HCT116 (cell line): ENCODE measurements around the gene IFITM1. TPM values are rescaled to one million over a fixed set of nuclear protein-coding genes. Genes with fewer than 3 reads are reported as not detected.

Source experiments
- ATAC-seq: fragments of 200-7000 bp; cut with Tn5 transposase; 2 replicates; pipeline ENCODE4 v1.9.1; 2020; ENCODE audit warnings: mild to moderate bottlenecking, moderate library complexity
- BruUV-seq: library from RNA; stranded (reverse); fragments of 400-500 nt; replicated peaks from 2 replicates; lab custom pipeline; 2021; lab: Mats Ljungman, UMichigan
- CTCF ChIA-PET: fragments of 300-600 bp; sonication (Branson Sonifier 250); formaldehyde crosslinking; loops from one replicate; lab custom pipeline; 2021; ENCODE audit warnings: antibody characterized with exemption; lab: Charles Lee
- POLR2A ChIA-PET: fragments of 300-600, 350-600 bp; sonication (Branson Sonifier 250); formaldehyde crosslinking; loops from one replicate; lab custom pipeline; 2021; ENCODE audit warnings: antibody characterized with exemption; lab: Charles Lee
- RAD21 ChIA-PET, 2 experiments: fragments of 300-600 bp; sonication (Branson Sonifier 250); formaldehyde crosslinking; loops; one replicate each; lab custom pipeline; 2023; ENCODE audit warnings: low total read pairs in 2 of 2; ENCODE audit not compliant: uncharacterized antibody in 2 of 2, unreplicated experiment in 2 of 2, low non-redundant PET in 1 of 2; lab: Charles Lee
- DNase-seq: peaks from one replicate; pipeline ENCODE4 v3.0.0-alpha.2; 2010; ENCODE audit warnings: low read depth, low spot score
- H2AFZ ChIP-seq: fragments of 200-600 bp; shearing (Covaris generic), sonication (generic); 2 replicates; pipeline ENCODE4 v1.6.1; 2017; ENCODE audit warnings: low read depth, mixed run types, mixed read lengths, antibody characterized with exemption, low read length; ENCODE audit not compliant: poor library complexity, severe bottlenecking
- H3K27ac ChIP-seq: 2 replicates; pipeline ENCODE4 v1.5.1; 2012; ENCODE audit warnings: low read depth, low read length
- H3K27me3 ChIP-seq: fragments of 200-600 bp; sonication (generic); 2 replicates; pipeline ENCODE4 v1.6.1; 2016; ENCODE audit warnings: mixed run types, low read length, mixed read lengths; ENCODE audit not compliant: insufficient read depth
- H3K36me3 ChIP-seq, 2 experiments: fragments of 200-500 bp in 1 of 2; fragments of 200-600 bp in 1 of 2; sonication (Bioruptor generic) in 1 of 2; sonication (generic) in 1 of 2; 2 replicates each; pipeline versions ENCODE4 v1.5.1 to v1.6.1; 2014 to 2016; ENCODE audit warnings: low read length in 2 of 2, inconsistent platforms in 1 of 2, mixed read lengths in 1 of 2, mixed run types in 1 of 2; ENCODE audit not compliant: insufficient read depth in 2 of 2, control insufficient read depth in 1 of 2
- H3K4me1 ChIP-seq, 2 experiments: fragments of 200-600 bp in 1 of 2; sonication (generic) in 1 of 2; 2 replicates each; pipeline versions ENCODE4 v1.5.1 to v1.6.1; 2012 to 2017; ENCODE audit warnings: low read length in 2 of 2, inconsistent platforms in 1 of 2, mild to moderate bottlenecking in 1 of 2, mixed read lengths in 1 of 2, mixed run types in 1 of 2, moderate library complexity in 1 of 2; ENCODE audit not compliant: insufficient read depth in 2 of 2, control insufficient read depth in 1 of 2
- H3K4me2 ChIP-seq: fragments of 200-600 bp; sonication (generic); 2 replicates; pipeline ENCODE4 v1.6.1; 2017; ENCODE audit warnings: mixed run types, low read length, mixed read lengths
- H3K4me3 ChIP-seq, 2 experiments: fragments of 200-600 bp in 1 of 2; sonication (generic) in 1 of 2; replicated peaks in 1 of 2; 2 replicates each; pipeline ENCODE4 v1.5.1; 2011 to 2016; ENCODE audit warnings: low read length in 2 of 2, control low read depth in 1 of 2, low read depth in 1 of 2, mild to moderate bottlenecking in 1 of 2, mixed read lengths in 1 of 2, mixed run types in 1 of 2
- H3K79me2 ChIP-seq: fragments of 200-600 bp; sonication (generic); 2 replicates; pipeline ENCODE4 v1.6.1; 2017; ENCODE audit warnings: mild to moderate bottlenecking, mixed run types, low read length, moderate library complexity, mixed read lengths; ENCODE audit not compliant: insufficient read depth
- H3K9ac ChIP-seq: fragments of 200-600 bp; sonication (generic); 2 replicates; pipeline ENCODE4 v1.6.1; 2016; ENCODE audit warnings: low read length, mixed read lengths
- H3K9me2 ChIP-seq: fragments of 200-600 bp; sonication (generic), shearing (Covaris generic); 2 replicates; pipeline ENCODE4 v1.6.1; 2017; ENCODE audit warnings: mixed run types, mild to moderate bottlenecking, moderate library complexity; ENCODE audit not compliant: insufficient read depth
- H3K9me3 ChIP-seq, 2 experiments: fragments of 200-500 bp in 1 of 2; fragments of 200-600 bp in 1 of 2; sonication (Bioruptor generic) in 1 of 2; sonication (generic) in 1 of 2; 2 replicates each; pipeline ENCODE4 v1.6.1; 2014 to 2017; ENCODE audit warnings: low read length in 2 of 2, mixed read lengths in 2 of 2, inconsistent platforms in 1 of 2, low read depth in 1 of 2, mild to moderate bottlenecking in 1 of 2, mixed run types in 1 of 2, moderate library complexity in 1 of 2; ENCODE audit not compliant: control insufficient read depth in 1 of 2, insufficient read depth in 1 of 2
- H4K20me1 ChIP-seq: fragments of 200-600 bp; sonication (generic), shearing (Covaris generic); 2 replicates; pipeline ENCODE4 v1.6.1; 2017; ENCODE audit warnings: mixed run types, mild to moderate bottlenecking, moderate library complexity; ENCODE audit not compliant: insufficient read depth
- ATF3 ChIP-seq: IDR thresholded peaks from 2 replicates; pipeline ENCODE4 v1.6.1; 2012
- CBX3 ChIP-seq: IDR thresholded peaks from 2 replicates; pipeline ENCODE4 v1.6.1; 2012; ENCODE audit warnings: low read depth
- CEBPB ChIP-seq: IDR thresholded peaks from 2 replicates; pipeline ENCODE4 v1.6.1; 2012; ENCODE audit warnings: low read depth
- CTCF ChIP-seq, 3 experiments: fragments of 200-600 bp in 1 of 3; sonication (generic) in 1 of 3; IDR thresholded peaks in 2 of 3; conservative IDR thresholded peaks in 1 of 3; 2 replicates each; pipeline ENCODE4 v1.5.1; 2012 to 2017; ENCODE audit warnings: low read depth in 2 of 3, low read length in 2 of 3, antibody characterized with exemption in 1 of 3, borderline replicate concordance in 1 of 3, control low read depth in 1 of 3, mild to moderate bottlenecking in 1 of 3, mixed read lengths in 1 of 3, mixed run types in 1 of 3, moderate library complexity in 1 of 3; ENCODE audit not compliant: insufficient read depth in 1 of 3
- EGR1 ChIP-seq: IDR thresholded peaks from 2 replicates; pipeline ENCODE4 v1.6.1; 2012; ENCODE audit warnings: low read depth
- EZH2 ChIP-seq: fragments of 200-600 bp; sonication (generic); IDR thresholded peaks from 2 replicates; pipeline ENCODE4 v1.6.1; 2017; ENCODE audit warnings: antibody characterized with exemption, mixed run types
- FOSL1 ChIP-seq: IDR thresholded peaks from 2 replicates; pipeline ENCODE4 v1.6.1; 2012; ENCODE audit warnings: low read depth
- MAX ChIP-seq: IDR thresholded peaks from 2 replicates; pipeline ENCODE4 v1.6.1; 2012
- POLR2A ChIP-seq: IDR thresholded peaks from 2 replicates; pipeline ENCODE4 v1.7.0; 2011; ENCODE audit warnings: borderline replicate concordance; ENCODE audit not compliant: insufficient read depth, insufficient read length; ENCODE audit errors: extremely low read depth
- POLR2AphosphoS5 ChIP-seq: IDR thresholded peaks from 2 replicates; pipeline ENCODE4 v1.6.1; 2011; ENCODE audit warnings: mild to moderate bottlenecking, low read depth, low read length, moderate library complexity
- RAD21 ChIP-seq: IDR thresholded peaks from 2 replicates; pipeline ENCODE4 v1.6.1; 2012; ENCODE audit warnings: low read depth, mild to moderate bottlenecking
- SIN3A ChIP-seq: IDR thresholded peaks from 2 replicates; pipeline ENCODE4 v1.6.1; 2012; ENCODE audit warnings: low read depth
- SRF ChIP-seq: IDR thresholded peaks from 2 replicates; pipeline ENCODE4 v1.6.1; 2012; ENCODE audit warnings: low read depth
- TCF7L2 ChIP-seq: IDR thresholded peaks from 2 replicates; pipeline ENCODE4 v1.7.0; 2011; ENCODE audit warnings: borderline replicate concordance, inconsistent platforms; ENCODE audit not compliant: insufficient read depth, insufficient read length; ENCODE audit errors: extremely low read depth
- YY1 ChIP-seq: IDR thresholded peaks from 2 replicates; pipeline ENCODE4 v1.6.1; 2011; ENCODE audit warnings: low read length, low read depth, moderate library complexity, mild to moderate bottlenecking; ENCODE audit not compliant: insufficient replicate concordance; ENCODE audit errors: extremely low read depth
- ZBTB33 ChIP-seq: IDR thresholded peaks from 2 replicates; pipeline ENCODE4 v1.6.1; 2011; ENCODE audit warnings: mild to moderate bottlenecking, low read length, moderate library complexity; ENCODE audit not compliant: insufficient replicate concordance; ENCODE audit errors: extremely low read depth
- ZFX ChIP-seq: fragments of 450-650 bp; IDR thresholded peaks from 2 replicates; pipeline ENCODE4 v1.6.1; 2017
- ZNF274 ChIP-seq: fragments of 200-500 bp; sonication (Bioruptor generic); IDR thresholded peaks from 2 replicates; pipeline ENCODE4 v1.6.1; 2014; ENCODE audit warnings: mild to moderate bottlenecking, low read depth, low read length, inconsistent platforms
- intact Hi-C: fragments of 100-400 bp; cut with micrococcal nuclease; formaldehyde crosslinking; loops from 2 replicates; pipeline ENCODE4 v1.10.0; 2022
- total RNA-seq: library from RNA; stranded (reverse); gene quantifications from one replicate; pipeline ENCODE4 v1.2.1, GENCODE V29; 2021; ENCODE audit not compliant: unreplicated experiment

The IFITM1 gene
- total RNA-seq, 1 experiment from 2014 or later, result 6.1 TPM

GRCh38 chr11:315051-315481, 1.2 kb downstream of the IFITM1 start:
- H3K9me3 ChIP-seq, result no peaks in the 10 kb centered on the region
- TF ChIP-seq ZNF274 (no peak), CEBPB (no peak), YY1 (no peak), SIN3A (no peak), ZFX (no peak), RAD21 (no peak), EZH2 (no peak), POLR2AphosphoS5 (no peak), FOSL1 (no peak), ATF3 (no peak)
- ChIA-PET RAD21 (no interaction called here), POLR2A (no interaction called here), CTCF (no interaction called here)
- H2AFZ ChIP-seq, result no peak overlapping the region
- no peaks in the 10 kb centered on the region for H3K27me3 ChIP-seq
- no peaks in the 10 kb centered on the region for H3K9me2 ChIP-seq
- DNase-seq (no peak), ATAC-seq (no peak)
- H3K4me1 ChIP-seq, result peaks cover 10 to 12% of the 10 kb centered on the region in 2 experiments
- no peaks in the 10 kb centered on the region for H4K20me1 ChIP-seq
- peaks cover 6% of the 10 kb centered on the region for H3K79me2 ChIP-seq
- no peak overlapping the region for H3K9ac ChIP-seq
- intact Hi-C loops, result no loop called here
- H3K36me3 ChIP-seq, result no peaks in the 10 kb centered on the region
- H3K4me3 ChIP-seq, result no peak overlapping the region
- no peak overlapping the region for H3K27ac ChIP-seq
- no peak overlapping the region for H3K4me2 ChIP-seq
- BruUV-seq, result no TSS peak

- Histone ChIP-seq H3K4me2 (no peak overlapping the region), H2AFZ (no peak overlapping the region), H3K9ac (no peak overlapping the region), H3K36me3 (no peaks in the 10 kb centered on the region), H3K27me3 (no peaks in the 10 kb centered on the region), H3K4me3 (no peak overlapping the region), H3K79me2 (peaks cover 10% of the 10 kb centered on the region), H3K4me1 (peaks cover 10 to 11% of the 10 kb centered on the region in 2 experiments), H3K9me3 (no peaks in the 10 kb centered on the region), H4K20me1 (no peaks in the 10 kb centered on the region), H3K27ac (no peak overlapping the region), H3K9me2 (no peaks in the 10 kb centered on the region)
- CTCF ChIA-PET, result no interaction called here
- POLR2A ChIA-PET, result no interaction called here
- DNase-seq, result no peak
- intact Hi-C loops, result no loop called here
- ATAC-seq, result no peak
- RAD21 ChIA-PET, result no interaction called here
- no TSS peak for BruUV-seq
- TF ChIP-seq CBX3, result no peak
- no peak for TF ChIP-seq FOSL1
- no peak for TF ChIP-seq EGR1
- TF ChIP-seq POLR2A, result no peak
- TF ChIP-seq TCF7L2, result no peak
- no peak for TF ChIP-seq CTCF (IDR thresholded peaks at IDR 0.05 in 2 of 3, conservative IDR thresholded peaks at IDR 0.05 in 1 of 3; ENCODE audit: borderline replicate concordance in 1 of 3, insufficient read depth in 1 of 3, low read depth in 2 of 3, low read length in 2 of 3)
- no peak for TF ChIP-seq ZFX
- no peak for TF ChIP-seq MAX
- TF ChIP-seq YY1, result no peak
- no peak for TF ChIP-seq ZBTB33
- no peak for TF ChIP-seq RAD21
- no peak for TF ChIP-seq EZH2
- no peak for TF ChIP-seq SRF
These were observed 1.7 kb downstream of the IFITM1 start for GRCh38 chr11:315516-315994.
